OCI-LY1 (cell line): Measurements from ENCODE around the gene EYS.

ENCODE experiments used
- EZH2 ChIP-seq: fragments of 200-600 bp; sonication (generic), shearing (Covaris generic); IDR thresholded peaks from 2 replicates; pipeline ENCODE4 v1.8.0; 2017; ENCODE audit warnings: borderline replicate concordance, mixed run types, mild to moderate bottlenecking, antibody characterized with exemption, low read length, moderate library complexity, mixed read lengths
- TF ChIP-seq, protein P1 (sequence below): fragments of 200-600 bp; sonication (generic), shearing (Covaris generic); IDR thresholded peaks from 2 replicates; pipeline ENCODE4 v1.5.1; 2017; ENCODE audit warnings: mild to moderate bottlenecking, antibody characterized with exemption, low read length, moderate library complexity, mixed read lengths

- TF ChIP-seq, protein P1, sequence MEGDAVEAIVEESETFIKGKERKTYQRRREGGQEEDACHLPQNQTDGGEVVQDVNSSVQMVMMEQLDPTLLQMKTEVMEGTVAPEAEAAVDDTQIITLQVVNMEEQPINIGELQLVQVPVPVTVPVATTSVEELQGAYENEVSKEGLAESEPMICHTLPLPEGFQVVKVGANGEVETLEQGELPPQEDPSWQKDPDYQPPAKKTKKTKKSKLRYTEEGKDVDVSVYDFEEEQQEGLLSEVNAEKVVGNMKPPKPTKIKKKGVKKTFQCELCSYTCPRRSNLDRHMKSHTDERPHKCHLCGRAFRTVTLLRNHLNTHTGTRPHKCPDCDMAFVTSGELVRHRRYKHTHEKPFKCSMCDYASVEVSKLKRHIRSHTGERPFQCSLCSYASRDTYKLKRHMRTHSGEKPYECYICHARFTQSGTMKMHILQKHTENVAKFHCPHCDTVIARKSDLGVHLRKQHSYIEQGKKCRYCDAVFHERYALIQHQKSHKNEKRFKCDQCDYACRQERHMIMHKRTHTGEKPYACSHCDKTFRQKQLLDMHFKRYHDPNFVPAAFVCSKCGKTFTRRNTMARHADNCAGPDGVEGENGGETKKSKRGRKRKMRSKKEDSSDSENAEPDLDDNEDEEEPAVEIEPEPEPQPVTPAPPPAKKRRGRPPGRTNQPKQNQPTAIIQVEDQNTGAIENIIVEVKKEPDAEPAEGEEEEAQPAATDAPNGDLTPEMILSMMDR, result no peak
- no peak for TF ChIP-seq EZH2
Observed at GRCh38 chr6:64664480-64664879, 1042.5 kb downstream of the EYS start.
